Measurements from ENCODE around the gene PLEKHA7. TPM values are rescaled to one million over a fixed set of nuclear protein-coding genes. Genes with fewer than 3 reads are reported as not detected.
"Not testable (repeated sequence)": the region's sequence is repeated elsewhere in the genome, so short reads cannot be mapped to it uniquely, and the experiment has no call there.

PLEKHA7 gene
- total RNA-seq, 1 experiment from 2014 or later = 4.4 TPM

GRCh38 chr11:16964501-16964900, 49.7 kb downstream of the PLEKHA7 start:
- H2AFZ ChIP-seq (ENCODE audit: low read length) = no peak overlapping the region
- H3K4me2 ChIP-seq (ENCODE audit: low read depth, low read length, poor library complexity, severe bottlenecking) = no peak overlapping the region
- H3K36me3 ChIP-seq (ENCODE audit: insufficient read depth, low read length) = no peaks in the 10 kb centered on the region
- H3K4me1 ChIP-seq (ENCODE audit: low read length) = no peaks in the 10 kb centered on the region
- H3K27me3 ChIP-seq (ENCODE audit: low read length) = no peaks in the 10 kb centered on the region
- no peak overlapping the region for H3K4me3 ChIP-seq (ENCODE audit: low read length)
- no peak overlapping the region for H3K9ac ChIP-seq (ENCODE audit: low read length)
- H3K9me3 ChIP-seq (ENCODE audit: low read length) = no peaks in the 10 kb centered on the region
- H3K9me2 ChIP-seq (replicated peaks; ENCODE audit: insufficient read depth, low read length) = no peaks in the 10 kb centered on the region
- no peaks in the 10 kb centered on the region for H4K20me1 ChIP-seq (ENCODE audit: insufficient read depth, low read depth, low read length)
- H3K27ac ChIP-seq (ENCODE audit: low read length) = no peak overlapping the region
- no peaks in the 10 kb centered on the region for H3K79me2 ChIP-seq (ENCODE audit: low read length)
- DNase-seq = no peak

GRCh38 chr11:16963316-16963876, 50.8 kb downstream of the PLEKHA7 start:
- Histone ChIP-seq H4K20me1 (ENCODE audit: insufficient read depth, low read depth, low read length) (no peaks in the 10 kb centered on the region), H3K27ac (ENCODE audit: low read length) (no peak overlapping the region), H3K9me2 (replicated peaks; ENCODE audit: insufficient read depth, low read length) (no peaks in the 10 kb centered on the region), H3K27me3 (ENCODE audit: low read length) (no peaks in the 10 kb centered on the region), H3K36me3 (ENCODE audit: insufficient read depth, low read length) (no peaks in the 10 kb centered on the region), H3K79me2 (ENCODE audit: low read length) (no peaks in the 10 kb centered on the region), H3K9ac (ENCODE audit: low read length) (no peak overlapping the region), H3K9me3 (ENCODE audit: low read length) (no peaks in the 10 kb centered on the region), H3K4me1 (ENCODE audit: low read length) (no peaks in the 10 kb centered on the region), H2AFZ (ENCODE audit: low read length) (no peak overlapping the region), H3K4me2 (ENCODE audit: low read depth, low read length, poor library complexity, severe bottlenecking) (no peak overlapping the region), H3K4me3 (ENCODE audit: low read length) (no peak overlapping the region)
- no peak for DNase-seq

- H3K9me2 ChIP-seq (replicated peaks; ENCODE audit: insufficient read depth, low read length); H3K27me3 ChIP-seq (ENCODE audit: low read length); H3K4me1 ChIP-seq (ENCODE audit: low read length); H3K9me3 ChIP-seq (ENCODE audit: low read length); H4K20me1 ChIP-seq (ENCODE audit: insufficient read depth, low read depth, low read length); H3K4me3 ChIP-seq (ENCODE audit: low read length); DNase-seq; H3K79me2 ChIP-seq (ENCODE audit: low read length); H2AFZ ChIP-seq (ENCODE audit: low read length); H3K27ac ChIP-seq (ENCODE audit: low read length); H3K4me2 ChIP-seq (ENCODE audit: low read depth, low read length, poor library complexity, severe bottlenecking); H3K9ac ChIP-seq (ENCODE audit: low read length); H3K36me3 ChIP-seq (ENCODE audit: insufficient read depth, low read length): not testable (repeated sequence)
Measured at GRCh38 chr11:16962589-16962988, 51.6 kb downstream of the PLEKHA7 start.

GRCh38 chr11:16962146-16962545, 52.1 kb downstream of the PLEKHA7 start:
- no peak for DNase-seq
- no peak overlapping the region for H3K4me3 ChIP-seq (ENCODE audit: low read length)
- no peaks in the 10 kb centered on the region for H3K4me1 ChIP-seq (ENCODE audit: low read length)
- H2AFZ ChIP-seq (ENCODE audit: low read length) = no peak overlapping the region
- no peaks in the 10 kb centered on the region for H3K36me3 ChIP-seq (ENCODE audit: insufficient read depth, low read length)
- H4K20me1 ChIP-seq (ENCODE audit: insufficient read depth, low read depth, low read length) = no peaks in the 10 kb centered on the region
- no peak overlapping the region for H3K27ac ChIP-seq (ENCODE audit: low read length)
- H3K9ac ChIP-seq (ENCODE audit: low read length) = no peak overlapping the region
- H3K27me3 ChIP-seq (ENCODE audit: low read length) = no peaks in the 10 kb centered on the region
- no peaks in the 10 kb centered on the region for H3K9me2 ChIP-seq (replicated peaks; ENCODE audit: insufficient read depth, low read length)
- H3K4me2 ChIP-seq (ENCODE audit: low read depth, low read length, poor library complexity, severe bottlenecking) = no peak overlapping the region
- H3K79me2 ChIP-seq (ENCODE audit: low read length) = no peaks in the 10 kb centered on the region
- H3K9me3 ChIP-seq (ENCODE audit: low read length) = no peaks in the 10 kb centered on the region

GRCh38 chr11:16960250-16960649, 54.0 kb downstream of the PLEKHA7 start:
- no peak overlapping the region for H2AFZ ChIP-seq (ENCODE audit: low read length)
- no peak overlapping the region for H3K4me3 ChIP-seq (ENCODE audit: low read length)
- no peaks in the 10 kb centered on the region for H4K20me1 ChIP-seq (ENCODE audit: insufficient read depth, low read depth, low read length)
- no peak overlapping the region for H3K27ac ChIP-seq (ENCODE audit: low read length)
- H3K9me2 ChIP-seq (replicated peaks; ENCODE audit: insufficient read depth, low read length) = no peaks in the 10 kb centered on the region
- DNase-seq = no peak
- H3K27me3 ChIP-seq (ENCODE audit: low read length) = no peaks in the 10 kb centered on the region
- no peaks in the 10 kb centered on the region for H3K4me1 ChIP-seq (ENCODE audit: low read length)
- H3K4me2 ChIP-seq (ENCODE audit: low read depth, low read length, poor library complexity, severe bottlenecking) = no peak overlapping the region
- no peaks in the 10 kb centered on the region for H3K9me3 ChIP-seq (ENCODE audit: low read length)
- H3K9ac ChIP-seq (ENCODE audit: low read length) = no peak overlapping the region
- no peaks in the 10 kb centered on the region for H3K79me2 ChIP-seq (ENCODE audit: low read length)
- no peaks in the 10 kb centered on the region for H3K36me3 ChIP-seq (ENCODE audit: insufficient read depth, low read length)

DNA sequence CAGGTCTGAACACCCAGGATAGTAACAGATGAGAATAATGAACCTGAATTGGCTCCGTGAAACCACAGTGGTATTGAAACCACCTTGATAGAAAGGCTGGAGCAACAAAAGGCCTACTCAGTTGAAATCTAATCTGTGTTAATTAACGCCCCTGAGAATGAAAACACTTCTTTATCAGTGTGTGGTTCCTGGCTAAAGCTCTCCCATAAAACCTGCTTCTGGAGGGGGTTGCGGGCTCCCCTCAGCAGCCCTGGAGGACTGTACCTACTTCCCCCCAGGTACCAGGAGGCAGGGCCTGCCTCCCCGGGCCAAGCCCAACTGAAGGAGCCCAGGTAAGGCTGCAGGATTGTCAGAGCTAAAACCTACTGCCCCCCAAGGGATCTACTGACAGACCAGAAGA, 54.6 kb downstream of the PLEKHA7 start:
- Histone ChIP-seq H3K27me3 (ENCODE audit: low read length) (no peaks in the 10 kb centered on the region), H3K9me3 (ENCODE audit: low read length) (no peaks in the 10 kb centered on the region), H3K4me1 (ENCODE audit: low read length) (no peaks in the 10 kb centered on the region), H2AFZ (ENCODE audit: low read length) (no peak overlapping the region), H3K27ac (ENCODE audit: low read length) (no peak overlapping the region), H3K9ac (ENCODE audit: low read length) (no peak overlapping the region), H3K79me2 (ENCODE audit: low read length) (no peaks in the 10 kb centered on the region), H4K20me1 (ENCODE audit: insufficient read depth, low read depth, low read length) (no peaks in the 10 kb centered on the region), H3K9me2 (replicated peaks; ENCODE audit: insufficient read depth, low read length) (no peaks in the 10 kb centered on the region), H3K4me2 (ENCODE audit: low read depth, low read length, poor library complexity, severe bottlenecking) (no peak overlapping the region), H3K36me3 (ENCODE audit: insufficient read depth, low read length) (no peaks in the 10 kb centered on the region), H3K4me3 (ENCODE audit: low read length) (no peak overlapping the region)
- no peak for DNase-seq

- H4K20me1 ChIP-seq (ENCODE audit: insufficient read depth, low read depth, low read length) = no peaks in the 10 kb centered on the region
- H3K27ac ChIP-seq (ENCODE audit: low read length) = no peak overlapping the region
- no peak overlapping the region for H3K4me2 ChIP-seq (ENCODE audit: low read depth, low read length, poor library complexity, severe bottlenecking)
- no peak overlapping the region for H2AFZ ChIP-seq (ENCODE audit: low read length)
- no peaks in the 10 kb centered on the region for H3K27me3 ChIP-seq (ENCODE audit: low read length)
- H3K4me1 ChIP-seq (ENCODE audit: low read length) = no peaks in the 10 kb centered on the region
- no peaks in the 10 kb centered on the region for H3K9me3 ChIP-seq (ENCODE audit: low read length)
- no peak overlapping the region for H3K9ac ChIP-seq (ENCODE audit: low read length)
- no peaks in the 10 kb centered on the region for H3K36me3 ChIP-seq (ENCODE audit: insufficient read depth, low read length)
- H3K9me2 ChIP-seq (replicated peaks; ENCODE audit: insufficient read depth, low read length) = no peaks in the 10 kb centered on the region
- no peak overlapping the region for H3K4me3 ChIP-seq (ENCODE audit: low read length)
- H3K79me2 ChIP-seq (ENCODE audit: low read length) = no peaks in the 10 kb centered on the region
- DNase-seq = no peak
Measured at GRCh38 chr11:16958833-16959232, 55.4 kb downstream of the PLEKHA7 start.

DNA sequence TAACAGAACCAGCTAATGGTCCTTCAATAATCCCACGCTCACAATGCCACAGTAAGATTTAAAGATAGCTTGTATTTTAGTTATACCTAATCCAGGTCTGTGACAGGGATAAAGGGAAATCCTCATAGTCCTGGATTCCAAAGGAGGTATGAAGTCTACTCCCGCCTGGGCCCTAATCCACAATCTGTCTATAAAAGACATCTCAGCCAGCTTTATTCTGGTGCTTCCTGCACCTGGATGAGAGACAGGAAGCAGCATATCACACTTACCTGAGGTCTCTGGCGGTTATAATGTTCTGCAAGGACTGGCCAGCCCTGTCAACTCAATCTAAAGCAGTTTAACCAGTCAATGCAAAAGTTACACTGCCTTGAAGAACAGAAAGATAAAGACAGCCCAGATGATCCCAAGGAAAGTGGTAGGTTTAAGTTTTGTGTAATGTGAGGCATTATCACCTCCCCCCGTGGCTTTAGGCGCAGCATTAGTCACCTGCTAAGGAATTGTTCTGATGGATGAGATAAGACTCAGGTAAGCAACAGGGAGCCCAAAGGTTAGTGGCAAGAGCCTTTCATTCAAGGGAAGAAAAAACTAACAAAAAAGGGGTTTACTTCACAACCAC, 57.6 kb downstream of the PLEKHA7 start:
- no peaks in the 10 kb centered on the region for H3K9me2 ChIP-seq (replicated peaks; ENCODE audit: insufficient read depth, low read length)
- no peak overlapping the region for H3K4me2 ChIP-seq (ENCODE audit: low read depth, low read length, poor library complexity, severe bottlenecking)
- no peak overlapping the region for H2AFZ ChIP-seq (ENCODE audit: low read length)
- H3K79me2 ChIP-seq (ENCODE audit: low read length) = no peaks in the 10 kb centered on the region
- no peak overlapping the region for H3K9ac ChIP-seq (ENCODE audit: low read length)
- H3K4me1 ChIP-seq (ENCODE audit: low read length) = no peaks in the 10 kb centered on the region
- no peaks in the 10 kb centered on the region for H3K36me3 ChIP-seq (ENCODE audit: insufficient read depth, low read length)
- no peaks in the 10 kb centered on the region for H4K20me1 ChIP-seq (ENCODE audit: insufficient read depth, low read depth, low read length)
- H3K27me3 ChIP-seq (ENCODE audit: low read length) = no peaks in the 10 kb centered on the region
- no peaks in the 10 kb centered on the region for H3K9me3 ChIP-seq (ENCODE audit: low read length)
- H3K4me3 ChIP-seq (ENCODE audit: low read length) = no peak overlapping the region
- no peak for DNase-seq
- H3K27ac ChIP-seq (ENCODE audit: low read length) = no peak overlapping the region

Data from Karpas-422 (cell line).